NCI-H748 treated with DMSO at 0.1 percent for 48 hours (cell line): Measurements from ENCODE around the gene LCNL1.

ENCODE experiments used
- DNase-seq: peaks from one replicate; lab custom pipeline; 2025; lab: John Stamatoyannopoulos, UW

LCNL1 gene

GRCh38 chr9:136975644-136976043 is 7.1 kb upstream of the LCNL1 start:
- no peak for DNase-seq

- no peak for DNase-seq
Observed at GRCh38 chr9:136977223-136977622, 5.6 kb upstream of the LCNL1 start, which contains the start of gene PTGDS. Gene PTGDS (plus strand): TSS chr9:136977504. CDS start chr9:136977579, 75 bp downstream.

GRCh38 chr9:136977649-136978072 is 5.1 kb upstream of the LCNL1 start:
- DNase-seq, result no peak

- DNase-seq, result peak; percentile 76
Observed at GRCh38 chr9:136978073-136978864, 4.5 kb upstream of the LCNL1 start.

GRCh38 chr9:136978865-136979544 is 3.8 kb upstream of the LCNL1 start:
- DNase-seq, result no peak

GRCh38 chr9:136979769-136980587 is 2.8 kb upstream of the LCNL1 start:
- DNase-seq, result no peak

- DNase-seq, result no peak
Observed at GRCh38 chr9:136980669-136981478, 1.9 kb upstream of the LCNL1 start.

- DNase-seq, result no peak
Observed at GRCh38 chr9:136981588-136982231, 1.1 kb upstream of the LCNL1 start.

- DNase-seq, result no peak
Observed at GRCh38 chr9:136983167-136983566, 374 bp downstream of the LCNL1 start.

GRCh38 chr9:136983656-136984314 is 992 bp downstream of the LCNL1 start:
- no peak for DNase-seq

GRCh38 chr9:136984464-136985026 is 1.8 kb downstream of the LCNL1 start:
- DNase-seq, result no peak

GRCh38 chr9:136985027-136985602 is 2.3 kb downstream of the LCNL1 start:
- DNase-seq, result no peak

GRCh38 chr9:136985853-136986252 is 3.1 kb downstream of the LCNL1 start:
- DNase-seq, result no peak

GRCh38 chr9:136988872-136989271 is 6.1 kb downstream of the LCNL1 start:
- no peak for DNase-seq

GRCh38 chr9:136990242-136990911 is 7.6 kb downstream of the LCNL1 start:
- DNase-seq, result peak; percentile 76

GRCh38 chr9:136991993-136992818 is 9.4 kb downstream of the LCNL1 start, which contains the start of gene PAXX:
Gene PAXX (plus strand): TSS chr9:136992422. CDS start chr9:136992444, 22 bp downstream.
- DNase-seq, result peak; percentile 22

- no peak for DNase-seq
Observed at GRCh38 chr9:136992819-136993369, 10.1 kb downstream of the LCNL1 start.
